Ovary (tissue), 10 donors: ENCODE results near the gene ZNF157. TPM values are rescaled to one million over a fixed set of nuclear protein-coding genes. Genes with fewer than 3 reads are reported as not detected.
"Not testable (repeated sequence)": the region's sequence is repeated elsewhere in the genome, so short reads cannot be mapped to it uniquely, and the experiment has no call there.

Experiments used
- DNase-seq, 5 donors: peaks; one replicate each; pipeline ENCODE4 v3.0.0-alpha.2; 2019 to 2020
- H3K27ac ChIP-seq, 2 donors: fragments of 200-600 bp; one replicate each; pipeline versions ENCODE4 v1.5.1 to v1.8.0; 2019 to 2022
- H3K27me3 ChIP-seq: fragments of 200-600 bp; one replicate; pipeline ENCODE4 v1.8.0; 2022
- H3K36me3 ChIP-seq: fragments of 200-600 bp; sonication (generic); one replicate; pipeline ENCODE4 v1.5.1; 2019
- H3K4me1 ChIP-seq: one replicate; pipeline ENCODE4 v1.8.1; 2013; ENCODE audit warnings: mild to moderate bottlenecking, moderate library complexity; ENCODE audit not compliant: insufficient read depth
- H3K4me3 ChIP-seq: fragments of 200-600 bp; sonication (generic); one replicate; pipeline ENCODE4 v1.5.1; 2017
- H3K9me3 ChIP-seq, 2 donors: fragments of 200-600 bp in 1 of 2; sonication (generic) in 1 of 2; one replicate each; pipeline versions ENCODE4 v1.5.1 to v1.8.1; 2013 to 2019; ENCODE audit warnings: mild to moderate bottlenecking in 1 of 2, moderate library complexity in 1 of 2
- CTCF ChIP-seq, 3 donors: fragments of 450-650 bp in 2 of 3; fragments of 200-600 bp in 1 of 3; IDR thresholded peaks; one replicate each; pipeline versions ENCODE4 v1.5.1 to v1.8.0; 2016 to 2022; ENCODE audit warnings: antibody characterized with exemption in 3 of 3, mild to moderate bottlenecking in 1 of 3
- EP300 ChIP-seq: sonication (generic); formaldehyde crosslinking; IDR thresholded peaks from one replicate; pipeline ENCODE4 v1.6.1; 2017; ENCODE audit warnings: antibody characterized with exemption
- POLR2A ChIP-seq: fragments of 450-650 bp; IDR thresholded peaks from one replicate; pipeline ENCODE4 v1.6.1; 2017; ENCODE audit warnings: antibody characterized with exemption, mild to moderate bottlenecking, moderate library complexity
- WGBS, 3 donors: extraction: QIAGEN DNeasy Blood & Tissue Kit in 1 of 3; methylation state at CpG; one replicate each; pipeline versions ENCODE4 v1.1.5 to v1.1.7; 2013 to 2017; 5-methylcytosine and 5-hydroxymethylcytosine counted together
- intact Hi-C, 4 donors: fragments of 100-400 bp; cut with DNase I; formaldehyde crosslinking; loops; one replicate each; pipeline versions ENCODE4 v1.11.0 to v1.15.1; 2022 to 2023
- long read RNA-seq, 3 donors: library from polyadenylated mRNA in 2 of 3; unstranded in 2 of 3; transcript quantifications; one replicate each; pipeline ENCODE4 v2.0.0 and lab custom pipeline, GENCODE V29; 2021 to 2026
- polyA plus RNA-seq, 2 donors: library from polyadenylated mRNA; stranded (reverse); fragments of 200-250 nt in 1 of 2; fragments of 350-450 nt in 1 of 2; fragmentation: Illumina TruSeq in 1 of 2; extraction: RNeasy Lipid Tissue Mini Kit (QIAGEN cat#74804) in 1 of 2; gene quantifications; one replicate each; pipeline ENCODE4 v1.2.3, GENCODE V29; 2013 to 2014
- total RNA-seq, 7 donors: library from RNA; depleted of rRNA in 2 of 7; stranded (reverse); fragments of >200 nt in 2 of 7; fragmentation: NEBNext Ultra II Directional in 3 of 7; extraction: Animal tissue kit (Norgen Biotek cat#: 25700) in 3 of 7; gene quantifications; one replicate each; pipeline versions ENCODE4 v1.1.0 to v1.2.4, GENCODE V29; 2016 to 2023
- donor health status: DM: no; HTN: no; CAD: no; lungs with moderate emphysema.
- donor health status: DM: no; HTN: no; CAD: no.
- donor health status: Bipolar disorder and iron deficiency.
- donor health status: DM: yes; HTN: yes; CAD: no.
- donor health status: DM: no; HTN: no; CAD: no.
- donor health status: DM: yes; HTN: yes; CAD: no.

The ZNF157 gene
- total RNA-seq (1 to 10 TPM in 3 of 7 donors, under 1 TPM in 4; 0.27 to 2.8 (median 0.48) TPM), polyA plus RNA-seq (under 1 TPM; 0.13 to 0.57 TPM)
- long read RNA-seq, donor 1, result 0 reads
- long read RNA-seq, donor 2, result 0 reads
- long read RNA-seq, donor 3, result 0 reads

- DNase-seq, result no peak
- no peaks in the 10 kb centered on the region for H3K27me3 ChIP-seq
- no peak within 1 kb of the TSS for H3K4me3 ChIP-seq
- H3K27ac ChIP-seq, result no peak within 1 kb of the TSS
- H3K9me3 ChIP-seq, result no peaks in the 10 kb centered on the region
- no peaks in the 10 kb centered on the region for H3K4me1 ChIP-seq
- intact Hi-C loops, result loop anchor here in 1 of 4 donors (10.0 kb wide), 1 partner anchor 405 kb away; no protein-coding TSS in a partner anchor
- TF ChIP-seq POLR2A (no peak), EP300 (no peak), CTCF (IDR thresholded peaks at IDR 0.05) (no peak)
- no peaks in the 10 kb centered on the region for H3K36me3 ChIP-seq
- 67 to 69% (median 69%) methylated on average over 3 of the region's 3 CpGs for WGBS, 3 donors
These were observed at the start of gene ZNF157 for GRCh38 chrX:47370278-47370677. Gene ZNF157 (plus strand): TSS chrX:47370578. CDS start chrX:47370669, 91 bp downstream.

DNA sequence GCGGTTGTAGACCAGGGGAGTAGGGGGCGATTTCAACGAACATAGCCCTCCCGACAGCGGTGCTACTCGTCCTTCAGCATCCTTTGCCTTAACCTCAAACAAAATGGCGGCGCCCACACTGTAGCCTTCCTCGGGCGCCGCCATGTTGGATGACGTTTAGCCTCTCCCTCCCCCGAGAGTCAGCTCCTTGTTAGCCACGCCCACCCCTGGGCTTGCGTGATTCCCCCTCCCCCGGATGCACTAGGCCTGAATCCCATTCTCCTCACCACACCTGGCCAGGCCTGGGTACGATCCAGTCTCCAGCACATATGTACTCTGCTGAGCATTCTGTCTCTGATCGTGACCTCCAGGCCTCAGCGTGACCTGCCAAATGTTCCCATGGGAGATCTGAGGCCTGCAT, 49.0 kb upstream of the ZNF157 start:
- Histone ChIP-seq H3K27ac (no peak overlapping the region), H3K4me1 (no peaks in the 10 kb centered on the region), H3K9me3 (no peaks in the 10 kb centered on the region), H3K4me3 (no peak overlapping the region), H3K36me3 (no peaks in the 10 kb centered on the region), H3K27me3 (no peaks in the 10 kb centered on the region)
- peak; percentile 73 to 80 (median 79) for DNase-seq
- intact Hi-C loops, result no loop called here
- TF ChIP-seq POLR2A (no peak), CTCF (IDR thresholded peaks at IDR 0.05) (no peak), EP300 (no peak)
- WGBS, 3 donors, result 32 to 50% (median 43%) methylated on average over 19 of the region's 19 CpGs

GRCh38 chrX:47321823-47322371, 48.5 kb upstream of the ZNF157 start:
- DNase-seq, result peak in 2 of 5 donors; percentile 23 to 29
- intact Hi-C loops, result no loop called here
- Histone ChIP-seq H3K4me1 (no peaks in the 10 kb centered on the region), H3K9me3 (no peaks in the 10 kb centered on the region), H3K27me3 (no peaks in the 10 kb centered on the region), H3K4me3 (no peak overlapping the region), H3K36me3 (no peaks in the 10 kb centered on the region), H3K27ac (no peak overlapping the region)
- TF ChIP-seq CTCF (IDR thresholded peaks at IDR 0.05) (no peak), EP300 (no peak), POLR2A (no peak)
- whole genome bisulfite sequencing, 3 donors, result 81 to 84% (median 84%) methylated on average over 20 of the region's 20 CpGs

GRCh38 chrX:47327902-47328301, 42.5 kb upstream of the ZNF157 start:
- TF ChIP-seq POLR2A (no peak), EP300 (no peak), CTCF (IDR thresholded peaks at IDR 0.05) (no peak)
- intact Hi-C loops, result no loop called here
- 67 to 77% (median 69%) methylated on average over 6 of the region's 6 CpGs for WGBS, 3 donors
- no peak for DNase-seq
- no peaks in the 10 kb centered on the region for H3K9me3 ChIP-seq
- no peaks in the 10 kb centered on the region for H3K36me3 ChIP-seq
- H3K27me3 ChIP-seq, result no peaks in the 10 kb centered on the region
- H3K4me1 ChIP-seq, result no peaks in the 10 kb centered on the region
- no peak overlapping the region for H3K27ac ChIP-seq
- H3K4me3 ChIP-seq, result no peak overlapping the region

DNA sequence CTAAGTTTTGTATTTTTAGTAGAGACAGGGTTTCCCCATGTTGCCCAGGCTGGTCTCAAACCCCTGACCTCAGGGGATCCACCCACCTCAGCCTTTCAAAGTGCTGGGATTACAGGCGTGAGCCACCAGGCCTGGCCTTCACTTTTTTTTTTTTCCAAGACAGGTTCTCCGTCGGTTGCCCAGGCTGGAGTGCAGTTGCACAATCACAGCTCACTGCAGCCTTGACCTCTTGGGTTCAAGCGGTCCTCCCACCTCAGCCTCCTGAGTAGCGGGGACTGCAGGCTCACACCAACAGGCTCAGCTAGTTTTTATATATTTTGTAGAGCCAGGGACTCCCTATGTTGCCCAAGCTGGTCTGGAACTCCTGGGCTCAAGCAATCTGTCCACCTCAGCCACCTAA, 37.6 kb upstream of the ZNF157 start:
- H3K4me3 ChIP-seq, H3K27me3 ChIP-seq, H3K36me3 ChIP-seq, H3K27ac ChIP-seq, H3K4me1 ChIP-seq, H3K9me3 ChIP-seq, intact Hi-C loops: not testable (repeated sequence)
- 35 to 68% (median 62%) methylated on average over 5 of the region's 5 CpGs for WGBS, 3 donors
- peak in 1 of 5 donors; percentile 12 for DNase-seq
